ENCODE data around the gene LINGO3.

- TF ChIP-seq CTCF (conservative IDR thresholded peaks at IDR 0.05; ENCODE audit: low read depth in 2 of 2) (no peak), POLR2AphosphoS5 (IDR thresholded peaks at IDR 0.05; ENCODE audit: low read depth) (no peak), JUNB (IDR thresholded peaks at IDR 0.05; ENCODE audit: unreplicated experiment) (no peak), EZH2 (IDR thresholded peaks at IDR 0.05; ENCODE audit: low read depth, unreplicated experiment) (no peak), CREB1 (CRISPR knock-in tag; IDR thresholded peaks at IDR 0.05; ENCODE audit: low read depth) (no peak; the same call in 1 of the 2 replicates), ZNF331 (CRISPR knock-in tag; IDR thresholded peaks at IDR 0.05; ENCODE audit: low read depth) (no peak), REST (IDR thresholded peaks at IDR 0.05; ENCODE audit: unreplicated experiment) (no peak), EZH2phosphoT487 (IDR thresholded peaks at IDR 0.05; ENCODE audit: unreplicated experiment) (no peak)
These were observed 19.9 kb upstream of the LINGO3 start for GRCh38 chr19:2327773-2328400.

Data from GM23338 (cell line).